Right ventricle myocardium inferior (tissue), 1 donor: ENCODE measurements around the gene USP5. TPM values are rescaled to one million over a fixed set of nuclear protein-coding genes. Genes with fewer than 3 reads are reported as not detected.
A peak's percentile ranks its signal among the peaks of the same experiment; 100 is the strongest.

Source experiments
- ATAC-seq: fragments of 200-7000 bp; cut with Tn5 transposase; one replicate; pipeline ENCODE4 v1.9.1; 2020; ENCODE audit warnings: mild to moderate bottlenecking, moderate library complexity
- DNase-seq: peaks from one replicate; pipeline ENCODE4 v3.0.0; 2021; ENCODE audit errors: missing footprints
- intact Hi-C: fragments of 100-400 bp; cut with DNase I; formaldehyde crosslinking; loops from one replicate; pipeline ENCODE4 v1.11.0; 2022
- total RNA-seq: library from RNA; stranded (reverse); fragmentation: NEBNext Ultra II Directional; extraction: Animal tissue kit (Norgen Biotek cat#: 25700); gene quantifications from one replicate; pipeline ENCODE4 v1.2.1, GENCODE V29; 2021
- donor health status: DM: no; HTN: yes; CAD: no; lungs with severe emphysema.

The USP5 gene
- total RNA-seq, 1 donor from 2014 or later, result 62.0 TPM

DNA sequence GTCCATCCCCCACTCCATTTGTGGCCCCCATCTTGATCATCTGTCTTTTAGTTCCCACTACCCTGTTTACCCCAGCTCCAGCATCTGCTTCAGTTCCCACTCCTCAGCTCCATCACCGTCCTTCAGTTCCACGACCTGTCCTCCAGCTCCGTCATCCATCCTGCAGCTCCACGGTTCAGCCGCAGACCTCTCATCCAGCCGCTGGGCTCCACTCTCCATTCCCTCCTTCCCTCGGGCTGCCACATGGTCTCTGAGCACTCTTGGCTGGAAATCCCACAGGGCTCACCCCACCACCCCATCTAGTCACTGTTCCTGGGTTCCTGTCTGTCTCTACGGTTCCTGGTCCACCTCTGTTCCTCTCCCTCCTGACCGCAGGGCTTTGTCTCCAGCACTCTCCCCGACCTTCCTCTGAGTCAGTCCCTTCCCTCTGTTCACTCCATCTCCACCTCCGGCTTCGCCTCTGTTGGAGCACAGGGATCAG, 27.0 kb upstream of the USP5 start:
- intact Hi-C loops, result loop anchor here (1.0 to 5.0 kb wide), 4 partner anchors 43 to 213 kb away; partner anchors contain the start of gene MLF2
- ATAC-seq (no peak), DNase-seq (no peak)

DNA sequence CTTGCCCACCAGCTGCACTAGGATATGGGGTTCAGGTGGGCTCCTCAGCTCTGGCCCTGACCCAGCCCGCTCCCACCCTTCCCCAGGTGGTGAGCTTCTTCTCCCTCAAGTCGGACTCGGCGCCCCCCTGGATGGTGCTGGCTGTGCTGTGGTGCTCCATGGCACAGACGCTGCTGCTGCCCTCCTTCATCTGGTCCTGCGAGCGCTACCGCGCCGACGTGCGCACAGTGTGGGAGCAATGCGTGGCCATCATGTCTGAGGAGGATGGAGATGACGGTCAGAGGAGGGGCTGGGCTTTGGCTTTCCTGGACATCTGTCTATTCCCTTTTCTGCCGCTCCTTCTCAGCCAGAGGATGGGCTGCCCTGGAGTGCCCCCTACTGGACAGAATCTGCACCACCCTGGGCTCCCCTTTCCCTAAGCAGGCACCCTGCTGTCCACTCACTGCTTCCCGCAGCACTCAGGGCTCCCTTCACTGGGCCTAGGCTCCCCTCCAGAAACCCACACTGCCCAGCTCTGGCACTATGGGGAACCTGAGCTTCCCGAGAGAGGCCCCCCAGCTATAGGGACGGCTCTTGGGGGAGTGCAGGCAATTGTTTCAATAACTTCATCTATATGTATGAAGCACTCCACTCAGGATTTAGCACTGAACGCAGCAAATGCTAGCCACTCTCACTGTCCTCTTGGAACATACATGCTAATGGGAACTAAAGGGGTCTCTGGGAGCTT, 26.4 kb upstream of the USP5 start:
- intact Hi-C loops, result loop anchor here (1.0 to 5.0 kb wide), 3 partner anchors 72 to 213 kb away; partner anchors contain the start of gene MLF2
- ATAC-seq, result peak; percentile 58
- DNase-seq, result peak; percentile 89

DNA sequence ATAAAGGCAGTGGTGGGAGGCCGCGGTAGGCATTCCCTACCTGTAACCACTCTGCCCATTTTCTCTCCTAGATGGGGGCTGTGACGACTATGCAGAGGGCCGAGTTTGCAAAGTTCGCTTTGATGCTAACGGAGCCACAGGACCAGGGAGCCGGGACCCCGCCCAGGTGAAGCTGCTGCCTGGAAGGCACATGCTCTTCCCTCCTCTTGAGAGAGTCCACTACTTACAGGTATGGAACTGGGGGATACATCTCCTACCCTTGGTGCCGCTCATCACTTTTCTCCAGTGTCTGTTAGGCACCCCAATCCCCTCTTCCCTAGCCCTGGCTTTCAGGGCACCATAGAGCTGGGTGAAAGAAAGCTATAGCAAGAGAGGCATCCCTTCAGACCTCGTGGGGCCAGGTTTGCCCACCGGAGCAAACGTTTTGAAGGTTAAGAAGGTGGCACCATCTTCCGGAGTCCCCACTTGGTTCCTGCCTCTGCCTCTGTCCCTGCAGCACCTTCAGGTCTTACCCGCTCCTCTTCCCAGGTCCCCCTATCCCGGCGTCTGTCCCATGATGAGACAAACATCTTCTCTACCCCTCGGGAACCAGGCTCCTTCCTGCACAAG, 25.7 kb upstream of the USP5 start:
- intact Hi-C loops, result loop anchor here (5.0 kb wide), 1 partner anchor 214 kb away; no protein-coding TSS in a partner anchor
- ATAC-seq, result no peak
- no peak for DNase-seq

DNA sequence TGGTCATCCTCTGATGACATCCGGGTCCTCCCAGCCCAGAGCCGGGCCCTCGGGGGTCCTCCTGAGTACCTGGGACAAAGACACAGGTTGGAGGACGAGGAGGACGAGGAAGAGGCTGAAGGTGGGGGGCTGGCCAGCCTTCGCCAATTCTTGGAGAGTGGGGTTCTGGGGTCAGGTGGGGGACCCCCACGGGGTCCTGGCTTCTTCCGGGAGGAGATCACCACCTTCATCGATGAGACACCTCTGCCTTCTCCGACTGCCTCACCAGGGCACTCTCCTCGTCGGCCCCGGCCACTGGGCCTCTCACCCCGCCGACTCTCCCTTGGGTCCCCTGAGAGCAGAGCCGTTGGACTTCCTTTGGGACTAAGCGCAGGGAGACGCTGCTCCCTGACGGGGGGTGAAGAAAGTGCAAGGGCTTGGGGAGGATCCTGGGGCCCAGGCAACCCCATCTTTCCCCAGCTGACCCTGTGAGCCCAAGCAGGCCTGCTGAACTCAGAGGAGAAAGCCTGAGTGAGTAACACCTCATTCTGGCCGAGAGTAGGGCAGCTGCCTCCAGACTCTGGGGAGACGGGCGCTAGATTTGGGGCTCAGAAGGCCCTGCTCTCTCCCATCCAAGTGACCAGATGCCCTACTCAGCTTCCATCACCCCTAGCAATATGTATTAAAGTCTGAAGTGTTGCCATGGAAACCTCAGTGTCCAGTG, 25.1 kb upstream of the USP5 start:
- ATAC-seq (no peak), DNase-seq (no peak)
- intact Hi-C loops, result loop anchor here (5.0 kb wide), 1 partner anchor 215 kb away; no protein-coding TSS in a partner anchor

DNA sequence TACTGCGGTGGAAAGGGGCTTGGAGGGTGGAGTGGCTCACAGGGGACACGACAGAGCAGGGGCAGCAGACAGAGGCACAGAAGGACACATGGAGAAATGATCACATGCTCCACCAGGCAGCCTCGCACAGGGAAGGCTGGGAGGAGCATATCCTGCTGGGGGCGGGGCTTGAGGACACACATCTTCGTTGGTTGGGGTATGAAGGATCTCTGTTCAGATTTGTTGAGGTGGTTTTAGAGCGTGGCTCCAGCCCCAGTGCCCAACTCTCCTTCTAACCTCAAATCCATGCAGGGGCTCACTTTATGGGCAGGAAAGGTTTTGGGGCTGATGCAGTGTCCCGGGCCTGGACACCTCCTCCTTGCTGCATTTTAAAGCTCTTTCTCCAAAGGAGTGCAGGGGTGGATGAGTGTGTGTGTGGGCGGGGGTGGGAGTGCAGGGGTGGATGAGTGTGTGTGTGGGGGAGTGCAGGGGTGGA, 24.5 kb upstream of the USP5 start:
- ATAC-seq, result peak; percentile 69
- intact Hi-C loops, result loop anchor here (5.0 kb wide), 1 partner anchor 215 kb away; no protein-coding TSS in a partner anchor
- DNase-seq, result peak; percentile 90

DNA sequence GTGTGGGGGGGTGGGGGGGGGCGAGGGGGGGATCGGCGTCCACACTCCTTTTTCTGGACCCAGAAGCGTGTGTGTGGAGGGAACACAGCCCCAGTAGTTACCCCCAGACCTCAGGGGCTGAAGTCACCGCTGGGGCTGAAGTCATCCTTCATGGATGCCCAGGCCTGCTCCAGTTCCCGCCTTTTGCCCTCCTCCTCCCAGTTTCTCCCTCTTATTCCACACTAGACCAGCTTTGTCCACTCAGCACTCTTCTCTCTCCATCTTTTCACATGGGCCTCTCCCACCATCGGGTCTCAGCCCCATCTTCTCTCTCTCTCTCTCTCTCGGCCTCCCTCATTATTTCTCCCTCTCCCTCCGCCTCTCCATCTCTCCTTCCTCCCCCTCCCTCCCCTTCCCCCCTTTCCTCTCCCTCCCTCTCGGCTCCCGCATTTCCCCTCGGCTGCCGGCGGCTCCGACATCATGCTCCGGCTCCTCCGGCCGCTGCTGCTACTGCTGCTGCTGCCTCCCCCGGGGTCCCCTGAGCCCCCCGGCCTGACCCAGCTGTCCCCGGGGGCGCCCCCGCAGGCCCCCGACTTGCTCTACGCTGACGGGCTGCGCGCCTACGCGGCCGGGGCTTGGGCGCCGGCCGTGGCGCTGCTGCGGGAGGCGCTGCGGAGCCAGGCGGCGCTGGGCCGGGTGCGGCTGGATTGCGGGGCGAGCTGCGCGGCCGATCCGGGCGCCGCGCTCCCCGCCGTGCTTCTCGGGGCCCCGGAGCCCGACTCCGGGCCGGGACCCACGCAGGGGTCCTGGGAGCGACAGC, 23.8 kb upstream of the USP5 start, which contains the start of gene P3H3:
TSS of gene P3H3 (plus strand) at position 426 of the 799 bp plus-strand sequence. CDS start at position 460, 34 bp downstream.
- peak; percentile 14 for ATAC-seq
- intact Hi-C loops, result loop anchor here (5.0 kb wide), 1 partner anchor 216 kb away; no protein-coding TSS in a partner anchor
- no peak for DNase-seq

DNA sequence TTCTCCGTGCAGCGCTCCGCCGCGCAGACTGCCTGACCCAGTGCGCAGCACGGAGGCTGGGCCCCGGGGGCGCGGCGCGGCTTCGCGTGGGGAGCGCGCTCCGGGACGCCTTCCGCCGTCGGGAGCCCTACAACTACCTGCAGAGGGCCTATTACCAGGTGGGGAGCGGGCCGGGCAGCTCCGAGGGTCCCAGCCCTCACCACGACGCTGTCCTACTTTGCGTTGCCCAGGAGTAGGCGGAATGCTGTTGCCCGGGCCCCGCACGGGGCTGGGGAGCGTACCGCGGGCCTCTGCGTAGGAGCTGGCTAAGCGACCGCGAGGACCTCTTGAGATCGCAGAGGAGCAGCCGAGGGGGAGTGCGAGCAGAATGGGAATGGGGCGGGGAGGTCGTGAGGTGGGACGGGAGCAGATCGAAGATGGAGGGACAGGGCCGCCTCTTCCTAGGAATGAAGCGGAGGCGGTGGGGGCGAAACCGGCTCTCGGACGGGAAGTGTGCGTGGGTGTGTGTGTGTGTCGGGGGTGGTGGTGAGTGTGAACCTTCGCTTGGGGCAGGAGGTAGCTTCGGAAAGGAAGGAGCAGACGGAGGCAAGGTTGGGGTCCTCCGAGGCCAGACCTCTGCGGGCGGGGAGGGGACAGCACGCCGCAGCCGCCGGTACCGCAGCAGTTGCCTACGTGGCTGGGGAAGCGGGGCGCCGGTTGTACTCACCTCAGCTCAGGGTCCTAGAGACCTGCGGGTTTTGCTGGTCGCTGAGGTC, 23.0 kb upstream of the USP5 start:
- ATAC-seq, result peak; percentile 27
- intact Hi-C loops, result loop anchor here (5.0 kb wide), 1 partner anchor 217 kb away; no protein-coding TSS in a partner anchor

DNA sequence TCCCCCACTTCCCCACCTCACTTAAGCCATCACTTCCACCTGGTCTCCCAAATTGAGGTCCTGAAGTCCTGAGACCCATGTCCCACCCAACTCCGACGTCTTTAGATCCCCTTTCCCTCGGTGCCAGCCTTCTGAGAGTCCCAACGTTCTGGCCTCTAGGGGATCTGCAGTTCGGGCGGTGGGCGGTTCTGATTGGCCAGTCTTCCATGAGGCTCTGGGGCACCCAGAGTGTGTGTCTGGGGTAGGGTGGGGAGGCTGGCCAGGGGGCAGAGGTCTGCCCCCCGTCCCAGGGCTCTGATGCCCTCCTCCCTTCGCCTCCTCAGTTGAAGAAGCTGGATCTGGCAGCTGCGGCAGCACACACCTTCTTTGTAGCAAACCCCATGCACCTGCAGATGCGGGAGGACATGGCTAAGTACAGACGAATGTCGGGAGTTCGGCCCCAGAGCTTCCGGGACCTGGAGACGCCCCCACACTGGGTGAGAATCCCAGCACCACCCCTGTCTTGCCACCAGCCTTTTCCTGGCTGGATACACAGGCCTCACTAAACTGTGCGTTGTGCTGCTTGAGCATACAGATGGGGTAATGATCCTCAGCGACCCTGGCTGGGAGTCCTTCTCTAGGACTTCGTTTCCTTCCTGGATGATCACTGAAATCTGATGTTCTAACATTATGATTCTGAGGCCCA, 22.3 kb upstream of the USP5 start:
- intact Hi-C loops, result loop anchor here (5.0 kb wide), 1 partner anchor 217 kb away; no protein-coding TSS in a partner anchor
- DNase-seq (no peak), ATAC-seq (no peak)

More for the DNA sequence above, 23.0 kb upstream of the USP5 start:
- no peak for DNase-seq

DNA sequence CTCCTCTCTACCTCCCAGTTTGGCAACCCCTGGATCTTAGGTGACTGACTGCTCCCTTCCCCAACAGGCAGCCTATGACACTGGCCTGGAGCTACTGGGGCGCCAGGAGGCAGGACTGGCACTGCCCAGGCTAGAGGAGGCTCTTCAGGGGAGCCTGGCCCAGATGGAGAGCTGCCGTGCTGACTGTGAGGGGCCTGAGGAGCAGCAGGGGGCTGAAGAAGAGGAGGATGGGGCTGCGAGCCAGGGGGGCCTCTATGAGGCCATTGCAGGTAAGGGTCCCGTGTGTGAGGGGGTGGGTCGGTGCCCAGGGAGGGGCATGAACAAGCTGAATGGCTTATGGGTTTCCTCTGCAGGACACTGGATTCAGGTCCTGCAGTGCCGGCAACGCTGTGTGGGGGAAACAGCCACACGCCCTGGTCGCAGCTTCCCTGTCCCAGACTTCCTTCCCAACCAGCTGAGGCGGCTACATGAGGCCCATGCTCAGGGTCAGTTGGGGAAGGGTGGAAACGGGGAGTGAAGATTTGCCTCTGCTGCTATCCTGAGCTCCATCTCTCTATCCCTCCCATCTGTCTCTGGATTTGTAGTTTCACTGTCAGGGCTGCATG, 21.6 kb upstream of the USP5 start:
- intact Hi-C loops, result no loop called here
- ATAC-seq, result no peak
- no peak for DNase-seq

DNA sequence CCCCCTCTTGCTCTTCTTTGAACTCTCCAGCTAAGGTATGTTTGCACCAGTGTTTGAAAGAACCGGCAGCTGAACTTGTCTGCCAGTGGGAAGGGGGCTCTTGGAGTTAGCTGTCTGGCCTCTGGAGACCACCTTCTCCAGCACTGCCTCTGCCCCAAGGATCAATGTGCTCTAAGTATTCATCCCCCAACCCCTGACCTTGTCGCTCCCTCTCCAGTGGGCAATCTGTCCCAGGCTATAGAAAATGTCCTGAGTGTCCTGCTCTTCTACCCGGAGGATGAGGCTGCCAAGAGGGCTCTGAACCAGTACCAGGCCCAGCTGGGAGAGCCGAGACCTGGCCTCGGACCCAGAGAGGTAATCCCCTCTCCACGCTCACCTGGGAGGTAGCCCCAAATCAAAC, 21.0 kb upstream of the USP5 start:
- ATAC-seq (no peak), DNase-seq (no peak)
- intact Hi-C loops, result no loop called here

DNA sequence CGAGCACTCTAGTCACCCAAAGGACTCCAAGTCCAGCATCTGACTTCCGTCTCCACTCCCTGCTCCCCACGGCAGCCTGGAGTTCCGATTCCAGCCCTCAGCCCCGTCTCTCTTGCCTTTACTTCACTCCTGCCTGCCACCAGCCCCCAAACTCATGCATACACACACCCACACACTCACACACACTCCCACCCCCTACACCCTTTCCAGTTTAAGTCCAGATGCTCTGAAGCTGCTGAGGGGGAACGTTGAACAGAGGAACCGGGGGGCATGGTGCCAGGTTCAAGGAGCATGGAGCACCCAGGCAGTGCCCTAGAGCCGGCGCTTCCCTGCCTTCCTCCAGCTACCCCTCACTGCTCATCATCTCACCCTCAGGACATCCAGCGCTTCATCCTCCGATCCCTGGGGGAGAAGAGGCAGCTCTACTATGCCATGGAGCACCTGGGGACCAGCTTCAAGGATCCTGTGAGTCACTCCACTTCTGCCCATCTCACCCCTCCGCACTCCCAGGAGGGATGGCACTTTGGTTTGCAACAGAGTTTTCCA, 20.4 kb upstream of the USP5 start:
- ATAC-seq, result no peak
- intact Hi-C loops, result no loop called here
- DNase-seq, result no peak

DNA sequence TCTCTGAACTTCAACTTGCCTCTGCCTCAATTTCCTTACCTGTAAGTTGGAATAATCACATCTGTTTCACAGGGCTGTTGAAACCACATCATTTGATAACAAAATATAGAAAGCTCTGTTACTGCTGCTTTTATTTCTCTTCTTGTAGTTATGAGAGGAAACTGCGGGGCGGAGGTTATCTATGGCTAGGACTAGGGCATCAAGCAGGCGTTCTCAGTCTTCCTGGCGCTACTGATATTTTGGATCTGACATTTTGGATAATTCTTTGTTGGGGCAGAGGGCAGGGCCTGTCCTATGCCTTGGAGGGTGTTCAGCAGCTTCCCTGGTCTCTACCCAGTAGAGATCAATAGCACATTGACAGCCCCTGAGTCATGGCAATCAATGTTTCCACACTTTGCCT, 19.8 kb upstream of the USP5 start:
- DNase-seq, result no peak

DNA sequence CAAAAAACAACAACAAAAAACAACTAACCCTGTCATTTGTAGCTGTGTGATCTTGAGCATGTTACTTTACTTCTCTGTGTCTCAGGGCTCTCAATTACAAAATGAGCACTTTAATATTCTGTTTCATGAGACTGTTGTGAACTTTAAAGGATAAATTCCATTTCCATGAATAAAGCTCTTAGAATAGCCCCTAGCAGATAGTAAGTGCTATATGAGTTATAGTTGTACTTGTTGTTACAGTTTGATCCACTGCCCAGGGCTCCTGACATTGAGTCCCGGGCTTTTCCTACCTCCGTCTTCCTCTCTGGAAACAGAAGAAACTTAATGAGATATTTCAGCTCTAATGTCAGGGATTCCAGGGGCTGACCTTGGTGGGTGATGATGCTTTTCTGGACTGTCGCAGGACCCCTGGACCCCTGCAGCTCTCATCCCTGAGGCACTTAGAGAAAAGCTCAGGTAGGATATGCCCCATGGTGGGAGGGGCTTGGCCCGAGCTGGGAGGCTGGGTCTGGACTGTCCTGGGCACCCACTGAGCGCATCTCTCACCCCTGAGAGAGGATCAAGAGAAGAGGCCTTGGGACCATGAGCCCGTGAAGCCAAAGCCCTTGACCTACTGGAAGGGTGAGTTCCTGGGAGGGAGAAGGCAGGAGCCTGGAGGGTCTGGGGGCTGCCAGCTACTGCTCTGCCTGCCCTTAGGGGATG, 18.6 kb upstream of the USP5 start:
- intact Hi-C loops, result no loop called here
- ATAC-seq (no peak), DNase-seq (peak; percentile 73)

More for the DNA sequence above, 19.8 kb upstream of the USP5 start:
- no peak for ATAC-seq
- intact Hi-C loops, result no loop called here

DNA sequence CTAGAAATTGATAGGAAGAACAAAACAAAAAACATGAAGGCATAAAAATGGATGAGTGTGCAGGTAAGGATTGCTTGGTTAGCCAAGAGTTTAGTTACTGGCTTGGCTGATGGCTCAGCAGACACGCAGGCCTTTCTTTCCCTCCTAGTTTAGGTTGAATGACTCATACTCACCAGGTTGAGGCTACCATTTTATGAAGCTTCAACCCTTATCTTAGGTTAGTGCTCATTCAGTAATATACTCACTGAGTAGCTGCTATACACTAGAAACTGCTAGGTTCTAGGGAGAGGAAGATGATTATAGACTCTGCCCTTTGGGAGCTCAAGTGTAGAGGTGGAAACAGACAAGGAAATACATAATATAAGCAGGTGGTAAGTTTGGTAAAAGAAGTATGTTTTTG, 17.7 kb upstream of the USP5 start:
- DNase-seq, result no peak
- no peak for ATAC-seq
- intact Hi-C loops, result no loop called here

DNA sequence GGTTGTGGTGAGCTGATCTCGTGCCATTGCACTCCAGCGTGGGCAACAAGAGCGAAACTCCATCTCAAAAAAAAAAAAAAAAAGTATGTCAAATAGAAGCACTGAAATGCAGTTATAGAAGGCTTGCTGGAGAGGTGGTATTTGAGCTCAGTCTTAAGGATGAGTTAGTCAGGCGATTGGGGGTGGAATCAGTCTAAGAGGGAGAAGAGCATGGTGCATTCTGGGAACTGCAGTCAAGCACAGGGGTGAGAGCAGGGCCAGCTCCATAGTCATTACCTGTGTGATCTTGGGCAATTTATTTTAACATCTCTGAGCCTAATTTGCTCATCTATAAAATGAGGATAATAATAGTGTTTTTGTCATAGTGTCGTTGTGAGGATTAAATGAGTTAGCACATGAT, 17.1 kb upstream of the USP5 start:
- intact Hi-C loops, result no loop called here
- ATAC-seq, result no peak

DNA sequence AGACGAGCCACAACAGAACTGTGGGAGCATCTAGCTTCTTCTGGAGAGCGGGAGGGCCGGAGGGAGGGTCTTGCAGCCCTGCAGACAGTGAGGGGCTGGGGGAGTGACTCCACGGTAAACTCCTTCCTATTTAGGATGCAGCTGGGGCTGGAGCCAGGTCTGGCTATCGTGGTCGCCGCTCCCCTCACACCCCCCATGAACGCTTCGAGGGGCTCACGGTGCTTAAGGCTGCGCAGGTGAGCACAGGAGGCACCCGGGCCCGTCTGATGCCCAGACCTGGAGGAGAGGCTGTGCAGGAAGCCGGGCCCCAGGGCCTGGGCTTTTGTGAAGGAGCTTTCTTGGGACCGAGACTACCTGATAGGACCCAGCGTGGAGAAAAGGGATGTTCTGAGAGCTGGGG, 15.1 kb upstream of the USP5 start:
- ATAC-seq, result no peak
- DNase-seq, result peak; percentile 57
- intact Hi-C loops, result no loop called here

More for the DNA sequence above, 17.1 kb upstream of the USP5 start:
- no peak for DNase-seq
